ENCODE measurements around the gene MYH15.
A peak's percentile ranks its signal among the peaks of the same experiment; 100 is the strongest.

DNA sequence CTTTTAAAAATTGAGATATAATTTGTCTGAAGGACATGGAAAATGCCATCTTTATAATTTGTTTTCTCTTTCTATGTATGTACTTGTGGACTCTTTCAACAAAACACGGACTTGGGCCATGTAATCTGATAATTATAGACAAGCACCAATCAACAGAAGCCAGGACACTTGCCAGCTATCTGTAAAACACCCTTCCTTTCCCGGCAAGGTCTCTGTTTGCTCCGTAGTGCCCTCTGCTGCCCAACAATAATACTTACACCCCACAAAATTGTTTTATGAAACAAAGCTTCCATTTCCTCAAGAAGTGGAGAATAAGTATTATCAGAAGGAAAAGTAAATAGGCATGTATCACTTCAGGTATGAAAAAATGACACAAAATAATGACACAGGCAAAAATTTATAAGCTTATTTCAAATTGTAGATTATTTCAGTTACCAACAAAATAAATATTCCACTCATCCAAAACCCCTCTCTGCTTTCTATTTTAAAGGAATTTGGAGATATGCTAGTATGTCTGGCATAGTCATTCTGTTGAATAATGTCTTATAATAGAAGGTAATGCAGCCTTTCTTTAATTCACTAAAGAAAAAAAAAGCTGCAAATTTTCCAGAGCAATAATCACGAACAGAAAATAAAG lies 32.8 kb downstream of the MYH15 start:
- TF ChIP-seq, protein P1, sequence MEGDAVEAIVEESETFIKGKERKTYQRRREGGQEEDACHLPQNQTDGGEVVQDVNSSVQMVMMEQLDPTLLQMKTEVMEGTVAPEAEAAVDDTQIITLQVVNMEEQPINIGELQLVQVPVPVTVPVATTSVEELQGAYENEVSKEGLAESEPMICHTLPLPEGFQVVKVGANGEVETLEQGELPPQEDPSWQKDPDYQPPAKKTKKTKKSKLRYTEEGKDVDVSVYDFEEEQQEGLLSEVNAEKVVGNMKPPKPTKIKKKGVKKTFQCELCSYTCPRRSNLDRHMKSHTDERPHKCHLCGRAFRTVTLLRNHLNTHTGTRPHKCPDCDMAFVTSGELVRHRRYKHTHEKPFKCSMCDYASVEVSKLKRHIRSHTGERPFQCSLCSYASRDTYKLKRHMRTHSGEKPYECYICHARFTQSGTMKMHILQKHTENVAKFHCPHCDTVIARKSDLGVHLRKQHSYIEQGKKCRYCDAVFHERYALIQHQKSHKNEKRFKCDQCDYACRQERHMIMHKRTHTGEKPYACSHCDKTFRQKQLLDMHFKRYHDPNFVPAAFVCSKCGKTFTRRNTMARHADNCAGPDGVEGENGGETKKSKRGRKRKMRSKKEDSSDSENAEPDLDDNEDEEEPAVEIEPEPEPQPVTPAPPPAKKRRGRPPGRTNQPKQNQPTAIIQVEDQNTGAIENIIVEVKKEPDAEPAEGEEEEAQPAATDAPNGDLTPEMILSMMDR (IDR thresholded peaks at IDR 0.05), result peak; percentile 64 to 82 (median 73)
- TF ChIP-seq POLR2A (IDR thresholded peaks at IDR 0.05), result no peak

Measured in adrenal gland (tissue), 5 donors.